ENCODE data around the gene GPR55.

Gene GPR55

GRCh38 chr2:230861552-230862255 is 63.3 kb downstream of the GPR55 start:
- TF ChIP-seq CTCF (IDR thresholded peaks at IDR 0.05; ENCODE audit: unreplicated experiment in 3 of 3): no peak

More at GRCh38 chr2:230861552-230862255, 63.3 kb downstream of the GPR55 start:
- H3K27ac Mint-ChIP-seq: peak overlapping the region; percentile 0 to 40 (median 26)
- peaks cover 13% of the 10 kb centered on the region for H3K27me3 Mint-ChIP-seq (ENCODE audit: low read depth)
- H3K4me3 Mint-ChIP-seq: peak overlapping the region; percentile 35 to 51 (median 46)
- H3K36me3 Mint-ChIP-seq (ENCODE audit: low read depth): no peaks in the 10 kb centered on the region
- peaks cover 2% of the 10 kb centered on the region for H3K9me3 Mint-ChIP-seq
- H3K4me1 Mint-ChIP-seq: peaks cover 20% of the 10 kb centered on the region

All from nephron (organoid).